Gastrocnemius medialis (tissue), 4 donors: ENCODE measurements around the gene ROCK1. TPM values are rescaled to one million over a fixed set of nuclear protein-coding genes. Genes with fewer than 3 reads are reported as not detected.
A peak's percentile ranks its signal among the peaks of the same experiment; 100 is the strongest.

Source experiments
- ATAC-seq, 2 donors: fragments of 150-250 bp; one replicate each; pipeline ENCODE4 v1.9.1; 2016
- DNase-seq, 2 donors: peaks; one replicate each; pipeline ENCODE4 v3.0.0-alpha.2; 2019
- H3K27ac ChIP-seq, 4 donors: fragments of 200-600 bp; sonication (generic); 1 replicate in 1 of 4; 2 replicates in 3 of 4; pipeline ENCODE4 v1.5.1; 2016 to 2018; ENCODE audit warnings: mild to moderate bottlenecking in 2 of 4, moderate library complexity in 1 of 4
- H3K27me3 ChIP-seq, 3 donors: fragments of 200-600 bp; sonication (generic) in 2 of 3; 1 replicate in 1 of 3; 2 replicates in 2 of 3; pipeline versions ENCODE4 v1.5.1 to v1.6.0; 2016 to 2019; ENCODE audit warnings: mild to moderate bottlenecking in 1 of 3, moderate library complexity in 1 of 3
- H3K36me3 ChIP-seq, 2 donors: fragments of 200-600 bp; sonication (generic) in 1 of 2; one replicate each; pipeline ENCODE4 v1.5.1; 2017 to 2018
- H3K4me1 ChIP-seq, 2 donors: fragments of 200-600 bp; sonication (generic) in 1 of 2; one replicate each; pipeline ENCODE4 v1.5.1; 2016 to 2017; ENCODE audit warnings: mild to moderate bottlenecking in 2 of 2
- H3K4me3 ChIP-seq, 4 donors: fragments of 200-600 bp; sonication (generic) in 3 of 4; 1 replicate in 1 of 4; 2 replicates in 3 of 4; pipeline ENCODE4 v1.5.1; 2016 to 2019; ENCODE audit warnings: mild to moderate bottlenecking in 2 of 4
- H3K9me3 ChIP-seq, 3 donors: fragments of 200-600 bp; sonication (generic) in 2 of 3; 1 replicate in 1 of 3; 2 replicates in 2 of 3; pipeline ENCODE4 v1.5.1; 2016 to 2019
- CTCF ChIP-seq, 5 experiments: fragments of 450-650 bp in 3 of 5; fragments of 200-600 bp in 2 of 5; sonication (generic) in 2 of 5; IDR thresholded peaks in 4 of 5; conservative IDR thresholded peaks in 1 of 5; 1 replicate in 4 of 5; 2 replicates in 1 of 5; pipeline ENCODE4 v1.5.1; 2016 to 2019; ENCODE audit warnings: antibody characterized with exemption in 5 of 5, mild to moderate bottlenecking in 3 of 5, moderate library complexity in 3 of 5
- POLR2A ChIP-seq, 2 donors: fragments of 450-650 bp; IDR thresholded peaks; one replicate each; pipeline ENCODE4 v1.6.1; 2017; ENCODE audit warnings: antibody characterized with exemption in 2 of 2, mild to moderate bottlenecking in 2 of 2, moderate library complexity in 2 of 2
- in situ Hi-C, 4 donors: fragments of 200-750 bp; cut with MboI; loops; one replicate each; pipeline versions ENCODE4 v1.15.0 to v1.8.0; 2017; ENCODE audit warnings: low sequenced_read_pairs in 4 of 4
- intact Hi-C: fragments of 100-400 bp; cut with DNase I; formaldehyde crosslinking; loops from one replicate; pipeline ENCODE4 v1.15.1; 2023; ENCODE audit warnings: low total_unique reads
- total RNA-seq, 4 donors: library from RNA; depleted of rRNA; stranded (reverse); fragments of >200 nt; gene quantifications; one replicate each; pipeline versions ENCODE4 v1.1.0 to v1.2.3, GENCODE V29; 2016

ROCK1 gene
- total RNA-seq, 4 donors from 2014 or later, result 11.0 to 15.7 (median 12.7) TPM

GRCh38 chr18:21115519-21116411 is 4.2 kb upstream of the ROCK1 start:
- Histone ChIP-seq H3K27me3 (no peaks in the 10 kb centered on the region), H3K36me3 (no peaks in the 10 kb centered on the region), H3K4me3 (no peak overlapping the region), H3K9me3 (no peaks in the 10 kb centered on the region), H3K27ac (no peak overlapping the region), H3K4me1 (peaks cover 5 to 6% of the 10 kb centered on the region in 2 donors)
- TF ChIP-seq POLR2A (IDR thresholded peaks at IDR 0.05) (no peak), CTCF (IDR thresholded peaks at IDR 0.05 in 4 of 5, conservative IDR thresholded peaks at IDR 0.05 in 1 of 5) (no peak)
- intact Hi-C loops, result loop anchor here (10.0 kb wide), 1 partner anchor 719 kb away; no protein-coding TSS in a partner anchor
- in situ Hi-C loops, result loop anchor here in 1 of 4 donors (10.0 kb wide), 1 partner anchor 111 kb away; no protein-coding TSS in a partner anchor
- DNase-seq (no peak), ATAC-seq (no peak)

GRCh38 chr18:21112543-21113105 is 1.0 kb upstream of the ROCK1 start:
- intact Hi-C loops, result loop anchor here (5.0 to 10.0 kb wide), 3 partner anchors 110 to 722 kb away; partner anchors contain the start of gene ESCO1
- no peaks in the 10 kb centered on the region for H3K36me3 ChIP-seq
- in situ Hi-C loops, result loop anchor here in 1 of 4 donors (10.0 kb wide), 1 partner anchor 108 kb away; no protein-coding TSS in a partner anchor
- H3K4me3 ChIP-seq, result peak overlapping the region; percentile 73 to 100 (median 98)
- TF ChIP-seq POLR2A (IDR thresholded peaks at IDR 0.05), result no peak
- TF ChIP-seq CTCF (IDR thresholded peaks at IDR 0.05 in 4 of 5, conservative IDR thresholded peaks at IDR 0.05 in 1 of 5), result no peak
- DNase-seq (no peak), ATAC-seq (no peak)
- peak overlapping the region; percentile 96 to 100 (median 99) for H3K27ac ChIP-seq
- no peaks in the 10 kb centered on the region for H3K9me3 ChIP-seq
- peaks cover 32 to 33% of the 10 kb centered on the region in 2 donors for H3K4me1 ChIP-seq
- H3K27me3 ChIP-seq, result no peaks in the 10 kb centered on the region

- intact Hi-C loops (loop anchor here (5.0 to 10.0 kb wide), 3 partner anchors 110 to 723 kb away; partner anchors contain the start of gene ESCO1), in situ Hi-C loops (loop anchor here in 1 of 4 donors (10.0 kb wide), 1 partner anchor 107 kb away; no protein-coding TSS in a partner anchor)
- H3K36me3 ChIP-seq, result no peaks in the 10 kb centered on the region
- H3K27me3 ChIP-seq, result no peaks in the 10 kb centered on the region
- ATAC-seq (no peak), DNase-seq (no peak)
- H3K4me3 ChIP-seq, result peak overlapping the region; percentile 73 to 100 (median 98)
- no peaks in the 10 kb centered on the region for H3K9me3 ChIP-seq
- peak overlapping the region; percentile 96 to 100 (median 99) for H3K27ac ChIP-seq
- peak in 1 of 2 donors; percentile 36 for TF ChIP-seq POLR2A (IDR thresholded peaks at IDR 0.05)
- no peak for TF ChIP-seq CTCF (IDR thresholded peaks at IDR 0.05 in 4 of 5, conservative IDR thresholded peaks at IDR 0.05 in 1 of 5)
- peaks cover 36 to 38% of the 10 kb centered on the region in 2 donors for H3K4me1 ChIP-seq
Observed at GRCh38 chr18:21112140-21112473, 494 bp upstream of the ROCK1 start.

GRCh38 chr18:21110713-21111345 is 784 bp downstream of the ROCK1 start:
- H3K27me3 ChIP-seq, result no peaks in the 10 kb centered on the region
- in situ Hi-C loops, result loop anchor here in 1 of 4 donors (10.0 kb wide), 1 partner anchor 106 kb away; no protein-coding TSS in a partner anchor
- no peaks in the 10 kb centered on the region for H3K36me3 ChIP-seq
- DNase-seq (peak in 1 of 2 donors; percentile 27), ATAC-seq (peak; percentile 9 to 19)
- H3K27ac ChIP-seq, result peak overlapping the region; percentile 96 to 100 (median 99)
- peaks cover 41 to 50% of the 10 kb centered on the region in 2 donors for H3K4me1 ChIP-seq
- H3K9me3 ChIP-seq, result no peaks in the 10 kb centered on the region
- intact Hi-C loops, result loop anchor here (5.0 to 10.0 kb wide), 3 partner anchors 109 to 724 kb away; partner anchors contain the start of gene ESCO1
- peak overlapping the region; percentile 81 to 100 (median 98) for H3K4me3 ChIP-seq
- TF ChIP-seq POLR2A (IDR thresholded peaks at IDR 0.05) (no peak), CTCF (IDR thresholded peaks at IDR 0.05 in 4 of 5, conservative IDR thresholded peaks at IDR 0.05 in 1 of 5) (no peak)
